Spleen (tissue), 7 donors: ENCODE measurements around the gene PSMD14.

Experiments used
- CTCF ChIP-seq, 11 experiments: fragments of 200-600 bp in 7 of 11; fragments of 450-650 bp in 4 of 11; sonication (generic) in 4 of 11; IDR thresholded peaks in 8 of 11; conservative IDR thresholded peaks in 3 of 11; 1 replicate in 7 of 11; 2 replicates in 4 of 11; pipeline versions ENCODE4 v1.4.0 to v1.8.0; 2016 to 2021; ENCODE audit warnings: antibody characterized with exemption in 11 of 11, inconsistent platforms in 4 of 11, mild to moderate bottlenecking in 1 of 11
- POLR2A ChIP-seq, 3 donors: fragments of 450-650 bp; IDR thresholded peaks; one replicate each; pipeline ENCODE4 v1.5.1; 2017; ENCODE audit warnings: antibody characterized with exemption in 3 of 3, mild to moderate bottlenecking in 1 of 3
- POLR2AphosphoS5 ChIP-seq, 3 donors: sonication (generic); formaldehyde crosslinking; IDR thresholded peaks; one replicate each; pipeline ENCODE4 v1.5.1; 2017; ENCODE audit warnings: antibody characterized with exemption in 3 of 3
- donor health status: DM: no; HTN: no; CAD: no; lungs with moderate emphysema.
- donor health status: DM: no; HTN: no; CAD: no.
- donor health status: DM: no; HTN: no; CAD: no.

DNA sequence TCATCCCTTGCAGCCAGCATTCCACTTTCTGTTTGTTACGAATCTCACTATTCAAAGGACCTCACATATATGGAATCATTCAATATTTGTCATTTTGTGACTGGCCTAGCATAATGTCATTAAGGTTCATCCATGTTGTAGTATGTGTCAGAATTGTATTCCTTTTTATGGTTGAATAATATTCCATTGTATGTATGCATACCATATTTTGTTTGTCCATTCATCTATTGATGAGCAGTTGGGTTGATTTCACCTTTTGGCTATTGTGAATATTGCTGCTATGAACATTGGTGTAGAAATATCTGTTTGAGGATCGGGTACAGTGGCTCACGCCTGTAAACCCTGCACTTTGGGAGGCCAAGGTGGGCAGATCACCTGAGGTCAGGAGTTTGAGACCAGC, 35.0 kb downstream of the PSMD14 start:
- no peak for TF ChIP-seq CTCF (IDR thresholded peaks at IDR 0.05 in 8 of 11, conservative IDR thresholded peaks at IDR 0.05 in 3 of 11)
- TF ChIP-seq POLR2A (IDR thresholded peaks at IDR 0.05), result no peak
- TF ChIP-seq POLR2AphosphoS5 (IDR thresholded peaks at IDR 0.05), result no peak
